Smooth muscle cell (in vitro differentiated cells): ENCODE measurements around the gene C16orf78. TPM values are rescaled to one million over a fixed set of nuclear protein-coding genes. Genes with fewer than 3 reads are reported as not detected.

ENCODE experiments used
- DNase-seq: peaks from one replicate; lab custom pipeline; 2025; ENCODE audit not compliant: unreplicated experiment; lab: John Stamatoyannopoulos, UW
- H2AFZ ChIP-seq: fragments of 200-600 bp; sonication (generic); 2 replicates; pipeline ENCODE4 v1.6.0; 2016; ENCODE audit warnings: antibody characterized with exemption, low read depth, mild to moderate bottlenecking
- H3F3A ChIP-seq: fragments of 200-600 bp; sonication (generic); 2 replicates; pipeline ENCODE4 v1.6.0; 2017; ENCODE audit warnings: antibody characterized with exemption, low read depth
- H3K27ac ChIP-seq: fragments of 200-600 bp; sonication (generic); 2 replicates; pipeline ENCODE4 v1.5.1; 2016; ENCODE audit warnings: low read depth, mild to moderate bottlenecking
- H3K27me3 ChIP-seq: fragments of 200-600 bp; sonication (generic); 2 replicates; pipeline ENCODE4 v1.6.1; 2016; ENCODE audit warnings: low read depth, mild to moderate bottlenecking
- H3K36me3 ChIP-seq: fragments of 200-600 bp; sonication (generic); 2 replicates; pipeline ENCODE4 v1.5.1; 2016; ENCODE audit warnings: low read depth
- H3K4me1 ChIP-seq: fragments of 200-600 bp; sonication (generic); 2 replicates; pipeline ENCODE4 v1.5.1; 2016; ENCODE audit warnings: low read depth
- H3K4me2 ChIP-seq: fragments of 200-600 bp; sonication (generic); 2 replicates; pipeline ENCODE4 v1.6.0; 2016; ENCODE audit warnings: mild to moderate bottlenecking
- H3K4me3 ChIP-seq: fragments of 200-600 bp; sonication (generic); 2 replicates; pipeline ENCODE4 v1.5.1; 2016; ENCODE audit warnings: mild to moderate bottlenecking
- H3K79me2 ChIP-seq: fragments of 200-600 bp; sonication (generic); 2 replicates; pipeline ENCODE4 v1.6.0; 2016; ENCODE audit warnings: low read depth, mild to moderate bottlenecking
- H3K9ac ChIP-seq: fragments of 200-600 bp; sonication (generic); 2 replicates; pipeline ENCODE4 v1.6.0; 2016; ENCODE audit warnings: low read depth
- H3K9me3 ChIP-seq: fragments of 200-600 bp; sonication (generic); replicated peaks from 2 replicates; pipeline ENCODE4 v1.5.1; 2016; ENCODE audit warnings: low read depth
- H4K20me1 ChIP-seq: fragments of 200-600 bp; sonication (generic); 2 replicates; pipeline ENCODE4 v1.6.0; 2016; ENCODE audit warnings: low read depth
- WGBS: methylation state at CpG from one replicate; pipeline ENCODE4 v1.1.7; 2016; ENCODE audit warnings: low lambda C conversion rate; 5-methylcytosine and 5-hydroxymethylcytosine counted together
- polyA plus RNA-seq: library from polyadenylated mRNA; unstranded; fragments of >200 nt; fragmentation: Nextera tagmentation; extraction: Ambion mirVana; gene quantifications from 2 replicates; pipeline ENCODE4 v1.2.1, GENCODE V29; 2016
- total RNA-seq: library from RNA; depleted of rRNA; stranded (reverse); fragments of >200 nt; gene quantifications from 2 replicates; pipeline ENCODE4 v1.2.3, GENCODE V29; 2014
- TF ChIP-seq, protein P1 (sequence below): fragments of 200-600 bp; sonication (generic); IDR thresholded peaks from 2 replicates; pipeline ENCODE4 v1.5.1; 2017; ENCODE audit warnings: borderline replicate concordance, mild to moderate bottlenecking, antibody characterized with exemption; ENCODE audit not compliant: insufficient read depth, poor library complexity, severe bottlenecking

C16orf78 gene
- total and polyA plus RNA-seq, 2 experiments from 2014 or later: not detected

DNA sequence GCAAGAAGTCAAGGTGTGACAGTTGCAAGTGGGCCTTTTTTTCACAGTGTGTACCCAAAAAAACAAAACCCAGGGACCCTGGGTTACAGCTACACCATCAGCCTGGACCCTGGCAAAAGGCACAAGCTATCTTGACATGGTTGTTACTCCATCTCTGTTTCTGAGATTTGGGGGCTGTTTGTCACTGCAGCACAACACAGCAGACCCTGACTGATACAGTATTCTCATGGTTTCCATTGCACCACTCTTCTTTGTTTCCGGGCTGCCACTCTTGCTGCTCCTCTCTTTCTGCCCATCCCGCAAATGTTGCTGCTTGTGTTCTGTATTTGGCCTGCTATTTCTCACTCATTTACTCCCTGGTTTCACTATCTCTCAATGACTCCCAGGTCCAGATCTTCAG is 55.2 kb downstream of the C16orf78 start:
- no peaks in the 10 kb centered on the region for H3K36me3 ChIP-seq
- H3K9me3 ChIP-seq: no peaks in the 10 kb centered on the region
- no peak overlapping the region for H3K4me2 ChIP-seq
- H3K27me3 ChIP-seq: peaks cover 3% of the 10 kb centered on the region
- H3K4me1 ChIP-seq: no peaks in the 10 kb centered on the region
- 100% methylated on average over 2 of the region's 2 CpGs for WGBS
- H3F3A ChIP-seq: no peaks in the 10 kb centered on the region
- TF ChIP-seq, protein P1, sequence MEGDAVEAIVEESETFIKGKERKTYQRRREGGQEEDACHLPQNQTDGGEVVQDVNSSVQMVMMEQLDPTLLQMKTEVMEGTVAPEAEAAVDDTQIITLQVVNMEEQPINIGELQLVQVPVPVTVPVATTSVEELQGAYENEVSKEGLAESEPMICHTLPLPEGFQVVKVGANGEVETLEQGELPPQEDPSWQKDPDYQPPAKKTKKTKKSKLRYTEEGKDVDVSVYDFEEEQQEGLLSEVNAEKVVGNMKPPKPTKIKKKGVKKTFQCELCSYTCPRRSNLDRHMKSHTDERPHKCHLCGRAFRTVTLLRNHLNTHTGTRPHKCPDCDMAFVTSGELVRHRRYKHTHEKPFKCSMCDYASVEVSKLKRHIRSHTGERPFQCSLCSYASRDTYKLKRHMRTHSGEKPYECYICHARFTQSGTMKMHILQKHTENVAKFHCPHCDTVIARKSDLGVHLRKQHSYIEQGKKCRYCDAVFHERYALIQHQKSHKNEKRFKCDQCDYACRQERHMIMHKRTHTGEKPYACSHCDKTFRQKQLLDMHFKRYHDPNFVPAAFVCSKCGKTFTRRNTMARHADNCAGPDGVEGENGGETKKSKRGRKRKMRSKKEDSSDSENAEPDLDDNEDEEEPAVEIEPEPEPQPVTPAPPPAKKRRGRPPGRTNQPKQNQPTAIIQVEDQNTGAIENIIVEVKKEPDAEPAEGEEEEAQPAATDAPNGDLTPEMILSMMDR: no peak
- H3K4me3 ChIP-seq: no peak overlapping the region
- no peak overlapping the region for H3K9ac ChIP-seq
- no peaks in the 10 kb centered on the region for H3K79me2 ChIP-seq
- no peak overlapping the region for H2AFZ ChIP-seq
- no peaks in the 10 kb centered on the region for H4K20me1 ChIP-seq
- no peak overlapping the region for H3K27ac ChIP-seq
- DNase-seq: no peak

- TF ChIP-seq, protein P1: no peak
- Histone ChIP-seq H3K9me3 (no peaks in the 10 kb centered on the region), H3K27ac (no peak overlapping the region), H3K4me3 (no peak overlapping the region), H3K36me3 (no peaks in the 10 kb centered on the region), H3K4me2 (no peak overlapping the region), H4K20me1 (no peaks in the 10 kb centered on the region), H3K27me3 (peaks cover 3% of the 10 kb centered on the region), H2AFZ (no peak overlapping the region), H3F3A (no peaks in the 10 kb centered on the region), H3K79me2 (no peaks in the 10 kb centered on the region), H3K9ac (no peak overlapping the region), H3K4me1 (no peaks in the 10 kb centered on the region)
- DNase-seq: no peak
- 91% methylated on average over 9 of the region's 9 CpGs for WGBS
Measured at GRCh38 chr16:49431040-49431439, 57.4 kb downstream of the C16orf78 start.

- H3K9ac ChIP-seq: no peak overlapping the region
- H3K4me3 ChIP-seq: no peak overlapping the region
- peaks cover 6% of the 10 kb centered on the region for H3K27me3 ChIP-seq
- no peaks in the 10 kb centered on the region for H3K9me3 ChIP-seq
- no peaks in the 10 kb centered on the region for H3K79me2 ChIP-seq
- no peaks in the 10 kb centered on the region for H3K36me3 ChIP-seq
- H3F3A ChIP-seq: no peaks in the 10 kb centered on the region
- DNase-seq: no peak
- no peaks in the 10 kb centered on the region for H4K20me1 ChIP-seq
- H3K27ac ChIP-seq: no peak overlapping the region
- WGBS: 88% methylated on average over 11 of the region's 11 CpGs
- H2AFZ ChIP-seq: no peak overlapping the region
- no peaks in the 10 kb centered on the region for H3K4me1 ChIP-seq
- H3K4me2 ChIP-seq: no peak overlapping the region
- TF ChIP-seq, protein P1: no peak
Measured at GRCh38 chr16:49431591-49432290, 58.1 kb downstream of the C16orf78 start.

DNA sequence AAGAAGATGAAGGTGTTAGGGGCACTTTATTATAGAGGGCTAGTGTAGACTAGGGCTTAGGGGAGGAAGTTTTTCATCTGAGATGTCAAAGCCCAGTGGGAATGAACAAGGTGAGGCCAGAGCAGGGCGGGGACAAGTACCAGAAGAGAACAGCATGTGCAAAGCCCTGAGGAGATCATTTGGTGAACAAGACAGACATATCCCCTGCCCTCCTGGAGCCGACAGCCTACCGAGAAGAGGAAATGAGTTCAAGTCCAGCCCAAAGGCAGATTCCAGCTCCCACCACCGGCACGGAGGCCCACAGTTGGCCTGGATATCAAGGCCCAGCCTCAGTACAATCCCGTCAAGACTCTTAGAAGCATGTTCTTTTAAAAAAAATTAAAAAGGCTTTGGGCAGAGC is 61.1 kb downstream of the C16orf78 start:
- Histone ChIP-seq H3K27ac (no peak overlapping the region), H4K20me1 (no peaks in the 10 kb centered on the region), H3K9me3 (no peaks in the 10 kb centered on the region), H3K9ac (no peak overlapping the region), H3K27me3 (peaks cover 8% of the 10 kb centered on the region), H3K4me1 (no peaks in the 10 kb centered on the region), H3K4me2 (no peak overlapping the region), H3F3A (no peaks in the 10 kb centered on the region), H3K36me3 (no peaks in the 10 kb centered on the region), H3K79me2 (no peaks in the 10 kb centered on the region), H2AFZ (no peak overlapping the region), H3K4me3 (no peak overlapping the region)
- no peak for DNase-seq
- WGBS: 95% methylated on average over 6 of the region's 6 CpGs
- TF ChIP-seq, protein P1: no peak
